Tibial nerve (tissue), 4 donors: ENCODE measurements around the gene MIXL1. TPM values are rescaled to one million over a fixed set of nuclear protein-coding genes. Genes with fewer than 3 reads are reported as not detected.

Source experiments
- DNase-seq, 2 donors: peaks; one replicate each; pipeline ENCODE4 v3.0.0-alpha.2; 2019; ENCODE audit warnings: low spot score in 2 of 2
- H3K27ac ChIP-seq, 4 donors: fragments of 200-600 bp; sonication (generic) in 3 of 4; one replicate each; pipeline ENCODE4 v1.5.1; 2017 to 2019; ENCODE audit warnings: mild to moderate bottlenecking in 1 of 4
- H3K27me3 ChIP-seq, 2 donors: fragments of 200-600 bp; sonication (generic) in 1 of 2; one replicate each; pipeline versions ENCODE4 v1.5.1 to v1.6.0; 2017 to 2019
- H3K36me3 ChIP-seq, 3 donors: fragments of 200-600 bp; sonication (generic); one replicate each; pipeline ENCODE4 v1.5.1; 2018 to 2019
- H3K4me1 ChIP-seq, 4 donors: fragments of 200-600 bp; sonication (generic) in 3 of 4; one replicate each; pipeline ENCODE4 v1.5.1; 2017 to 2019
- H3K4me3 ChIP-seq, 4 donors: fragments of 200-600 bp; sonication (generic) in 3 of 4; one replicate each; pipeline ENCODE4 v1.5.1; 2017 to 2019; ENCODE audit warnings: mild to moderate bottlenecking in 1 of 4, moderate library complexity in 1 of 4
- H3K9me3 ChIP-seq, 4 donors: fragments of 200-600 bp; sonication (generic) in 3 of 4; one replicate each; pipeline ENCODE4 v1.5.1; 2017 to 2019
- CTCF ChIP-seq, 5 experiments: fragments of 200-600 bp in 3 of 5; fragments of 450-650 bp in 2 of 5; sonication (generic) in 3 of 5; IDR thresholded peaks; one replicate each; pipeline ENCODE4 v1.5.1; 2016 to 2019; ENCODE audit warnings: antibody characterized with exemption in 5 of 5, mild to moderate bottlenecking in 3 of 5, moderate library complexity in 2 of 5
- EP300 ChIP-seq, 2 donors: sonication (generic); formaldehyde crosslinking; IDR thresholded peaks; one replicate each; pipeline ENCODE4 v1.6.1; 2017; ENCODE audit warnings: antibody characterized with exemption in 2 of 2, mild to moderate bottlenecking in 1 of 2
- POLR2A ChIP-seq, 2 donors: fragments of 450-650 bp; IDR thresholded peaks; one replicate each; pipeline ENCODE4 v1.6.1; 2017; ENCODE audit warnings: antibody characterized with exemption in 2 of 2, mild to moderate bottlenecking in 2 of 2, moderate library complexity in 2 of 2
- WGBS, 2 donors: methylation state at CpG; one replicate each; pipeline ENCODE4 v1.1.5; 2018; 5-methylcytosine and 5-hydroxymethylcytosine counted together
- total RNA-seq, 4 donors: library from RNA; depleted of rRNA; stranded (reverse); fragments of >200 nt; gene quantifications; one replicate each; pipeline ENCODE4 v1.1.0, GENCODE V29; 2016

Gene MIXL1
- not detected for total RNA-seq

GRCh38 chr1:226223157-226223785 lies at the start of gene MIXL1:
MIXL1 (plus strand) TSS chr1:226223664; CDS start chr1:226223682, 18 bp downstream.
- Histone ChIP-seq H3K4me1 (peaks cover 0 to 13% (median 2%) of the 10 kb centered on the region in 4 donors), H3K4me3 (peak within 1 kb of the TSS in 3 of 4 donors; percentile 9 to 50 (median 41)), H3K36me3 (no peaks in the 10 kb centered on the region), H3K27me3 (peaks cover 0 to 33% of the 10 kb centered on the region in 2 donors), H3K9me3 (no peaks in the 10 kb centered on the region), H3K27ac (no peak within 1 kb of the TSS)
- DNase-seq = no peak
- WGBS, 2 donors = 7 to 21% methylated on average over 8 to 30 of the region's 62 CpGs
- no peak for TF ChIP-seq CTCF (IDR thresholded peaks at IDR 0.05)
- no peak for TF ChIP-seq EP300 (IDR thresholded peaks at IDR 0.05)
- TF ChIP-seq POLR2A (IDR thresholded peaks at IDR 0.05) = no peak

DNA sequence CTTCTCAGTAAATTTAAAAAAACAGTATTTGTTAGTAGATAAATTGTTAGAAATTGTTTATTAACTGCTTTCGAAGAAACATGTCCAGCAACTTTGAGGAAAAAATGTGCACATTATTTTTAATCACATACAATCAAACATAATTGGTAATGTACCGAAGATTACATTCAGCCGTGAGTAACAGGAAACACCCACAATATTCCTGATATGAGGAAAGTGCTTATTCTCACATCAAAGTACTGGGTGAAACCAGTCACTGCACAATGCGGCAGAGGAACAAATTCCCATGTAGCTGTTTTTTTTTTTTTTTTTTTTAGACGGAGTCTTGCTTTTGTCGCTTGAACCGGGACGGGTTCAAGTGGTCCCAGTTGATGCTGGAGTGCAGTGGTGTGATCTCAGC lies 46.6 kb upstream of the MIXL1 start:
- DNase-seq = no peak
- Histone ChIP-seq H3K4me1 (peaks cover 0 to 43% (median 6%) of the 10 kb centered on the region in 4 donors), H3K36me3 (peaks cover 0 to 6% (median 0%) of the 10 kb centered on the region in 3 donors), H3K4me3 (no peak overlapping the region), H3K27me3 (no peaks in the 10 kb centered on the region), H3K27ac (no peak overlapping the region), H3K9me3 (no peaks in the 10 kb centered on the region)
- 82 to 88% methylated on average over 8 of the region's 8 CpGs for WGBS, 2 donors
- no peak for TF ChIP-seq CTCF (IDR thresholded peaks at IDR 0.05)
- TF ChIP-seq POLR2A (IDR thresholded peaks at IDR 0.05) = no peak
- TF ChIP-seq EP300 (IDR thresholded peaks at IDR 0.05) = no peak

DNA sequence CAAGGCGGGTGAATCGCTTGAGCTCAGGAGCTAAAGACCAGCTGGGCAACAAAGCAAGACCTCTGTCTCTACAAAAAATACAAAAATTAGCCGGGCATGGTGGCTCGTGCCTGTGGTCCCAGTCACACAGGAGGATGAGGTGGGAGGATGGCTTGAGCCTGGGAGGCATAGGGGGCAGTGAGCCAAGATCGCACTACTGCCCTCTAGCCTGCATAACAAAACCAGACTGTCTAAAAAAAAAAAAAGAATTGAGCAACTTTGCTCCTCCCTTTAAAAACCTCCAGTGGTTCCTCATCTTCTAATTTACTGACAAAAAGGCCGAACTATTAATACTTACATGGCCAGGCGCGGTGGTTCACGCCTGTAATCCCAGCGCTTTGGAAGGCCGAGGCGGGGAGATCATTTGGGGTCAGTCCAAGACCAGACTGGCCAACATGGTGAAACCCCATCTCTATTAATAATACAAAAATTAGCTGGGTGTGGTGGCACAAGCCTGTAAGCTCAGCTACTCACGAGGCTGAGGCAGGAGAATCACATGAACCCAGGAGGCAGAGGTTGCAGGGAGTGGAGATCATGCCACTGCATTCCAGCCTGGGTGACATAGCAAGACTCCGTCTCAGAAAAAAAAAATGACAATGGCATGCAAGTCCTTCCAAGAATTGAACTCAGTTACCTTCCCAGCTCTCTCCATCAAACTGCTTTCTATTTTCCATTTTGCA lies 41.3 kb upstream of the MIXL1 start:
- H3K27ac ChIP-seq = peak overlapping the region in 2 of 4 donors; percentile 66 to 78
- peak; percentile 34 to 52 for DNase-seq
- no peak overlapping the region for H3K4me3 ChIP-seq

DNA sequence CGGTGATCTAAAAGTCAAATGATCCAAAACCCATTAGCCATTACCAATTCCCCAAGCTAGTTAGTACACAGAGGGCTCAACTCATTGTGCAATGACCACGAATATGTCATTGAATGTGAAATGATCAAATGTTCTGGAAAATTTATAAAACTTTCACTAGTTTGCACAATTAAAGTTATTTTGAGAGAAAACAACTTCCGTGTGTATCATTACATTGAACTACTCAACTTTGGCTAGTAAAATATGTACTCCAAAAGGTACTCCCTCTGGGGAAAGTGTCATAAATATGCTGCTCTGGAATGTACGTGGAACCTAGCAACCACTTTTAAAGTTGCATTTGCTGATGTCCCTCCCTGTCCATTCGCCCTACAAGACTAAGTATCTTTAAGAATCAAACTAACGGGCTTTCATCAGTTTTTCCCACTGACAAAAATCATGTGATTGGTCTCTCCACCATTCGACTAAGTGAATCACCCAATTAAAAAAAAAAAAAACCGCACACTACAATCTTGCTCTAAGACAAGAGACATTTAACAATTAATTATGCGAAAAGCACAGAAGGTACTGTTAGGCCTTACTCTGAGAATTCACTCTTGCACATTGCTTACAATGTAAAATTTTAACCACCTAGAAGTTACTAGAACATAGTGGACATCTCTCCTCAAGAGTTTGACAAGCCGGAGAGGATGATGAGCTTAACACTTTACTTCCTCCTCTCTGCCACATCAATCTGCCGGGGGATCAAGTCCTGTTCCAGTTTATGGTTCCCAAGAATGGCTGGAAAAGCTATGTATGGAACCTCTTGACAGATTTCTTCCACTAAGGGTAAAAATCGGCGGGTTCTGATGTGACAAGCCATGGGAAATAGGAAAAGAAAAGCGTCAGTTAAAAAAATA lies 38.1 kb upstream of the MIXL1 start:
- Histone ChIP-seq H3K9me3 (no peaks in the 10 kb centered on the region), H3K4me3 (peak overlapping the region; percentile 80 to 98 (median 86)), H3K36me3 (peaks cover 0 to 2% (median 0%) of the 10 kb centered on the region in 3 donors), H3K27me3 (no peaks in the 10 kb centered on the region), H3K4me1 (peaks cover 0 to 59% (median 31%) of the 10 kb centered on the region in 4 donors), H3K27ac (peak overlapping the region; percentile 89 to 99 (median 94))
- no peak for DNase-seq
- TF ChIP-seq CTCF (IDR thresholded peaks at IDR 0.05) (no peak), EP300 (IDR thresholded peaks at IDR 0.05) (peak in 1 of 2 donors; percentile 17)
- WGBS, 2 donors = 18 to 21% methylated on average over 14 of the region's 14 CpGs

More for the DNA sequence above, 41.3 kb upstream of the MIXL1 start:
- Histone ChIP-seq H3K4me1 (peaks cover 0 to 67% (median 30%) of the 10 kb centered on the region in 4 donors), H3K27me3 (no peaks in the 10 kb centered on the region), H3K36me3 (peaks cover 0 to 6% (median 0%) of the 10 kb centered on the region in 3 donors), H3K9me3 (no peaks in the 10 kb centered on the region)
- TF ChIP-seq EP300 (IDR thresholded peaks at IDR 0.05) (peak in 1 of 2 donors; percentile 65), POLR2A (IDR thresholded peaks at IDR 0.05) (no peak), CTCF (IDR thresholded peaks at IDR 0.05) (peak in 4 of 5 experiments; percentile 15 to 37 (median 28))
- WGBS, 2 donors = 56 to 64% methylated on average over 14 of the region's 14 CpGs
